ENCODE data around the gene GLO1.

GLO1 gene

GRCh38 chr6:38658418-38659167, 44.4 kb downstream of the GLO1 start:
- DNase-seq (ENCODE audit: low spot score) = no peak

- no peak for DNase-seq (ENCODE audit: low spot score)
Measured at GRCh38 chr6:38656896-38657295, 46.0 kb downstream of the GLO1 start.

- DNase-seq (ENCODE audit: low spot score) = no peak
Measured at GRCh38 chr6:38654263-38654662, 48.7 kb downstream of the GLO1 start.

GRCh38 chr6:38651121-38651784, 51.7 kb downstream of the GLO1 start:
- no peak for DNase-seq (ENCODE audit: low spot score)

GRCh38 chr6:38650207-38650752, 52.7 kb downstream of the GLO1 start:
- no peak for DNase-seq (ENCODE audit: low spot score)

- DNase-seq (ENCODE audit: low spot score) = no peak
Measured at GRCh38 chr6:38649744-38650143, 53.2 kb downstream of the GLO1 start.

- DNase-seq (ENCODE audit: low spot score) = no peak
Measured at GRCh38 chr6:38648629-38649028, 54.3 kb downstream of the GLO1 start.

- no peak for DNase-seq (ENCODE audit: low spot score)
Measured at GRCh38 chr6:38646166-38646878, 56.6 kb downstream of the GLO1 start.

- DNase-seq (ENCODE audit: low spot score) = no peak
Measured at GRCh38 chr6:38644951-38645350, 58.0 kb downstream of the GLO1 start.

- no peak for DNase-seq (ENCODE audit: low spot score)
Measured at GRCh38 chr6:38640216-38640909, 62.6 kb downstream of the GLO1 start.

GRCh38 chr6:38639498-38640215, 63.3 kb downstream of the GLO1 start, which contains the start of gene BTBD9:
BTBD9 (minus strand) TSS chr6:38639929.
- DNase-seq (ENCODE audit: low spot score) = peak; percentile 81

- DNase-seq (ENCODE audit: low spot score) = peak; percentile 63
Measured at GRCh38 chr6:38638941-38639497, 63.9 kb downstream of the GLO1 start.

- no peak for DNase-seq (ENCODE audit: low spot score)
Measured at GRCh38 chr6:38637756-38638155, 65.2 kb downstream of the GLO1 start.

GRCh38 chr6:38636027-38636426, 66.9 kb downstream of the GLO1 start:
- no peak for DNase-seq (ENCODE audit: low spot score)

- peak; percentile 9 for DNase-seq (ENCODE audit: low spot score)
Measured at GRCh38 chr6:38634518-38634917, 68.4 kb downstream of the GLO1 start.

GRCh38 chr6:38632490-38632889, 70.5 kb downstream of the GLO1 start:
- DNase-seq (ENCODE audit: low spot score) = no peak

- DNase-seq (ENCODE audit: low spot score) = no peak
Measured at GRCh38 chr6:38631186-38631783, 71.7 kb downstream of the GLO1 start.

Measured in CD4-positive, alpha-beta T cell treated with Interleukin-2 at 100 ng/mL for 4 hours (primary cell).